GM06990 (cell line): ENCODE data around the gene ITGB5.

Source experiments
- DNase-seq: peaks from one replicate; pipeline ENCODE4 v3.0.0-alpha.2; 2011; ENCODE audit not compliant: insufficient read length; ENCODE audit errors: extremely low read depth
- H3K27me3 ChIP-seq: replicated peaks from 2 replicates; pipeline ENCODE4 v1.6.0; 2011; ENCODE audit warnings: low read length; ENCODE audit not compliant: control insufficient read depth, insufficient read depth
- H3K36me3 ChIP-seq: 2 replicates; pipeline ENCODE4 v1.5.1; 2011; ENCODE audit warnings: low read length; ENCODE audit not compliant: control insufficient read depth, insufficient read depth
- H3K4me3 ChIP-seq: replicated peaks from 2 replicates; pipeline ENCODE4 v1.5.1; 2011; ENCODE audit warnings: low read depth, mild to moderate bottlenecking, control low read depth, low read length
- CTCF ChIP-seq: IDR thresholded peaks from 2 replicates; pipeline ENCODE4 v1.5.1; 2011; ENCODE audit warnings: low read length, control low read depth, mild to moderate bottlenecking, inconsistent platforms; ENCODE audit not compliant: insufficient read depth, poor library complexity, severe bottlenecking

Gene ITGB5

GRCh38 chr3:124884474-124885101, 2.6 kb downstream of the ITGB5 start:
- Histone ChIP-seq H3K4me3 (no peak overlapping the region), H3K36me3 (no peaks in the 10 kb centered on the region), H3K27me3 (no peaks in the 10 kb centered on the region)
- no peak for TF ChIP-seq CTCF
- no peak for DNase-seq

- Histone ChIP-seq H3K27me3 (no peaks in the 10 kb centered on the region), H3K36me3 (no peaks in the 10 kb centered on the region), H3K4me3 (no peak overlapping the region)
- DNase-seq: no peak
- TF ChIP-seq CTCF: no peak
These were observed 3.2 kb downstream of the ITGB5 start for GRCh38 chr3:124883766-124884473.

GRCh38 chr3:124882816-124883747, 4.1 kb downstream of the ITGB5 start:
- Histone ChIP-seq H3K27me3 (no peaks in the 10 kb centered on the region), H3K36me3 (no peaks in the 10 kb centered on the region), H3K4me3 (no peak overlapping the region)
- DNase-seq: no peak
- TF ChIP-seq CTCF: no peak

- DNase-seq: no peak
- no peaks in the 10 kb centered on the region for H3K36me3 ChIP-seq
- H3K27me3 ChIP-seq: no peaks in the 10 kb centered on the region
- H3K4me3 ChIP-seq: no peak overlapping the region
- TF ChIP-seq CTCF: no peak
These were observed 5.0 kb downstream of the ITGB5 start for GRCh38 chr3:124881976-124882697.

GRCh38 chr3:124879337-124879680, 7.9 kb downstream of the ITGB5 start:
- Histone ChIP-seq H3K27me3 (no peaks in the 10 kb centered on the region), H3K4me3 (no peak overlapping the region), H3K36me3 (no peaks in the 10 kb centered on the region)
- no peak for TF ChIP-seq CTCF
- no peak for DNase-seq
